Activated B cell treated with CpG ODN at 0.5 μM for 24 hours (primary cell): ENCODE measurements around the gene ERN1. TPM values are rescaled to one million over a fixed set of nuclear protein-coding genes. Genes with fewer than 3 reads are reported as not detected.
A peak's percentile ranks its signal among the peaks of the same experiment; 100 is the strongest.

Experiments
- ATAC-seq: fragments of 200-7000 bp; cut with Tn5 transposase; one replicate; pipeline ENCODE4 v1.10.0; 2021; ENCODE audit warnings: low read depth, mild to moderate bottlenecking, moderate library complexity
- CTCF ChIA-PET: fragments of 350-600 bp; sonication (Branson Sonifier 250); formaldehyde crosslinking; loops from one replicate; lab custom pipeline; 2021; ENCODE audit warnings: antibody characterized with exemption; lab: Charles Lee
- POLR2A ChIA-PET: fragments of 350-600 bp; sonication (Branson Sonifier 250); formaldehyde crosslinking; loops from one replicate; lab custom pipeline; 2021; ENCODE audit warnings: antibody characterized with exemption; lab: Charles Lee
- DNase-seq: peaks from one replicate; pipeline ENCODE4 v3.0.0; 2022
- H3K27ac Mint-ChIP-seq: one replicate; pipeline ENCODE4 v1.8.0; 2020; ENCODE audit warnings: mixed read lengths
- H3K27me3 Mint-ChIP-seq: one replicate; pipeline ENCODE4 v1.8.0; 2021; ENCODE audit warnings: mixed read lengths
- H3K36me3 Mint-ChIP-seq: one replicate; pipeline ENCODE4 v1.8.0; 2021; ENCODE audit warnings: low read depth, mixed read lengths
- H3K4me1 Mint-ChIP-seq: one replicate; pipeline ENCODE4 v1.8.0; 2021; ENCODE audit warnings: mixed read lengths
- H3K4me3 Mint-ChIP-seq: one replicate; pipeline ENCODE4 v1.8.0; 2020; ENCODE audit warnings: mild to moderate bottlenecking, mixed read lengths
- H3K9me3 Mint-ChIP-seq: one replicate; pipeline ENCODE4 v1.8.0; 2020; ENCODE audit warnings: mixed read lengths
- intact Hi-C: fragments of 100-400 bp; cut with micrococcal nuclease; formaldehyde crosslinking; loops from one replicate; pipeline ENCODE4 v1.15.1; 2024
- total RNA-seq: library from RNA; stranded (reverse); gene quantifications from 2 replicates; pipeline ENCODE4 v1.2.3, GENCODE V29; 2022
- TF ChIP-seq, protein P1 (sequence below): fragments of 200-600 bp; IDR thresholded peaks from one replicate; pipeline ENCODE4 v1.8.0; 2022; ENCODE audit warnings: antibody characterized with exemption, mild to moderate bottlenecking

Gene ERN1
- total RNA-seq, 1 donor from 2014 or later = 12.9 TPM

DNA sequence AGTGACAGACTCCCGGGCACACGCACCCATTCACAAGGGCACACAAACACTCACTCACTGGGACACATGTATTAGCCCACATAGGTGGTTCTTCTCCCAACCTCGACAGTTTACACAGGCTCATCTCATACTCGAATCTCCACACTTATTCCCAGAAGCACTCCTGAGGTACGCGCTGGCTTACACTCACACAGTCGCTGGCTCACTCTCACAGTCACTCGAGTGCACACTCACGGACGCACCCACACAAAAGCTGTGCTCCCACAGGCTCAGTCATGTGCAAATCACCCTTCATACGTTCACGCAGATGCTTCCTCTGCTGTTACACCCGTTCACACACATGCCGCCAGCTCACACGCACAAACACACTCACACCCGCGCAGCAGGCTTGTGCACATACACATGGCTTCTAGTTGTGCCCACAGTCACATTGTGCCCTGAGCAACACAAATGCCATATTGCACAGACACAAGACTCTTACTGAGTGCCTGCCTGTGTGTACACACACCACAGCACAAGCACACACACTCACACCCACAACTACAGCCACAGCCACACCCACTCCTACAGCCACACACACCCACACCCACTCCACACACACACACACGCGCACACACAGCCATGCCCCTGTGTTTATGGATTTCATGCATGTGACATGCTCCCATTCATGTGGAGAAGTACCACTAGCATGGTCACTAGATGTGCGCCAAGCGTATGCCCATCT lies 140.2 kb downstream of the ERN1 start:
- TF ChIP-seq, protein P1, sequence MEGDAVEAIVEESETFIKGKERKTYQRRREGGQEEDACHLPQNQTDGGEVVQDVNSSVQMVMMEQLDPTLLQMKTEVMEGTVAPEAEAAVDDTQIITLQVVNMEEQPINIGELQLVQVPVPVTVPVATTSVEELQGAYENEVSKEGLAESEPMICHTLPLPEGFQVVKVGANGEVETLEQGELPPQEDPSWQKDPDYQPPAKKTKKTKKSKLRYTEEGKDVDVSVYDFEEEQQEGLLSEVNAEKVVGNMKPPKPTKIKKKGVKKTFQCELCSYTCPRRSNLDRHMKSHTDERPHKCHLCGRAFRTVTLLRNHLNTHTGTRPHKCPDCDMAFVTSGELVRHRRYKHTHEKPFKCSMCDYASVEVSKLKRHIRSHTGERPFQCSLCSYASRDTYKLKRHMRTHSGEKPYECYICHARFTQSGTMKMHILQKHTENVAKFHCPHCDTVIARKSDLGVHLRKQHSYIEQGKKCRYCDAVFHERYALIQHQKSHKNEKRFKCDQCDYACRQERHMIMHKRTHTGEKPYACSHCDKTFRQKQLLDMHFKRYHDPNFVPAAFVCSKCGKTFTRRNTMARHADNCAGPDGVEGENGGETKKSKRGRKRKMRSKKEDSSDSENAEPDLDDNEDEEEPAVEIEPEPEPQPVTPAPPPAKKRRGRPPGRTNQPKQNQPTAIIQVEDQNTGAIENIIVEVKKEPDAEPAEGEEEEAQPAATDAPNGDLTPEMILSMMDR = no peak
- Mint-ChIP-seq H3K9me3 (no peaks in the 10 kb centered on the region), H3K27me3 (no peaks in the 10 kb centered on the region), H3K36me3 (no peaks in the 10 kb centered on the region), H3K27ac (no peak overlapping the region), H3K4me3 (peak overlapping the region; percentile 33), H3K4me1 (peaks cover 40% of the 10 kb centered on the region)
- intact Hi-C loops = loop anchor here (1.0 to 2.0 kb wide), 6 partner anchors 27 to 78 kb away; partner anchors contain the start of gene CSHL1
- ChIA-PET CTCF (interaction anchor here (0.8 to 2.4 kb wide), 21 partner anchors 12 to 158 kb away, joined by 3 to 46 read pairs (median 5); partner anchors contain the start of genes CSHL1 and GH1), POLR2A (interaction anchor here (0.8 to 1.4 kb wide), 5 partner anchors 31 to 71 kb away, joined by 3 to 23 read pairs (median 4); partner anchors contain the start of genes GH1 and ICAM2)
- ATAC-seq (no peak), DNase-seq (no peak)

Other genes starting within 250 kb of the ERN1 start
- gene GH2, start 248.2 kb downstream of the ERN1 start, total RNA-seq = not detected in 2 replicates
- gene CSH1, start 233.6 kb downstream of the ERN1 start, total RNA-seq = not detected in 2 replicates
- not detected in 2 replicates for gene CSHL1, start 218.9 kb downstream of the ERN1 start, total RNA-seq
- gene GH1, start 211.3 kb downstream of the ERN1 start, total RNA-seq = 0.27 TPM in 1 of 2 replicates, not detected in the other
- gene CD79B, start 197.8 kb downstream of the ERN1 start, total RNA-seq = 706 and 757 TPM in 2 replicates
- 0.49 and 0.78 TPM in 2 replicates for gene SCN4A, start 157.2 kb downstream of the ERN1 start, total RNA-seq
- not detected in 2 replicates for gene PRR29, start 131.8 kb downstream of the ERN1 start, total RNA-seq
- 44.5 and 44.7 TPM in 2 replicates for gene ICAM2, start 109.5 kb downstream of the ERN1 start, total RNA-seq
- gene TEX2, start 133.1 kb upstream of the ERN1 start, total RNA-seq = 8.1 TPM in 2 replicates